HG03103 (cell line): ENCODE data around the gene CPTP.

Source experiments
- ATAC-seq: cut with Tn5 transposase; IDR thresholded peaks from one replicate; pipeline ENCODE4 v1.9.1; 2021; ENCODE audit warnings: low read depth; ENCODE audit not compliant: unreplicated experiment

The CPTP gene

DNA sequence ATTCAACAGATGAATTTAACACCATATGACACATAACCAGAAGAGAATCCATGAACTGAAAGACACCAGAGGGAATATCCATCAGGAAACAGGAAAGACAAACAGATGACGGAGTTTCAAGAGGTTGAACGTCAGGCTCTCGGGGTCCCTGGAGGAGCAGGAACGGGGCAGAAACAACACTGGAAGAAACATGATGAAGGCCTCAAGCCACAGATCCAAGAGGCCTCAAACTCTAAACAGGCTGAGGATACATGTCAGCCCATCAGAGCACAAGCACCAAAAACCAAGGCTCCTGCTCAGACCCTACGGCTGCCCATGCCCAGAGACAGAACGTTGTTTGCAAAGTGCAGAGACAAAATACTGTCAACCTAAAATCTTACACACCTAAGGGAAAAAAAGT, 7.2 kb upstream of the CPTP start:
- ATAC-seq = no peak

DNA sequence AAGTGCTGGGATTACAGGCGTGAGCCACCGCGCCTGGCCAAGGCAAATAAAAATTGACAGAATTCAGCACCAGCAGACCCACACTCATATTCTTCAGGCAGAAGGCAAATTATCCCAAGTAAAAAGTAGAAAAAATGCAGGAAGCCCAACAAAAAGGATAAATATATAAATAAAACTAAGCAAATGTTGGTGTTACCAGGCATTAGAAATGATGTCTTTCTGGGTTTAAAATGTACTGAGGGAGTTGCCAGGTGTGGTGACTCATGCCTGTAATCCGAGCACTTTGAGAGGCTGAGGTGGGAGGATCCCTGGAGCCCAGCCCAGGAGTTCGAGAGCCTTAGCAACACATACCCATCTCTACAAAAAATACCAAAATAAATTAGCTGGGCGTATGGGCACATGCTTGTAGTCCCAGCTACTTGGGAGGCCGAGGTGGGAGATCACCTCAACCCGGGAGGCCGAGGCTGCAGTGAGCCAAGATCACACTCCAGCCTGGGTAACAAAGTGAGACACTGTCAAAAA, 6.4 kb upstream of the CPTP start:
- no peak for ATAC-seq

DNA sequence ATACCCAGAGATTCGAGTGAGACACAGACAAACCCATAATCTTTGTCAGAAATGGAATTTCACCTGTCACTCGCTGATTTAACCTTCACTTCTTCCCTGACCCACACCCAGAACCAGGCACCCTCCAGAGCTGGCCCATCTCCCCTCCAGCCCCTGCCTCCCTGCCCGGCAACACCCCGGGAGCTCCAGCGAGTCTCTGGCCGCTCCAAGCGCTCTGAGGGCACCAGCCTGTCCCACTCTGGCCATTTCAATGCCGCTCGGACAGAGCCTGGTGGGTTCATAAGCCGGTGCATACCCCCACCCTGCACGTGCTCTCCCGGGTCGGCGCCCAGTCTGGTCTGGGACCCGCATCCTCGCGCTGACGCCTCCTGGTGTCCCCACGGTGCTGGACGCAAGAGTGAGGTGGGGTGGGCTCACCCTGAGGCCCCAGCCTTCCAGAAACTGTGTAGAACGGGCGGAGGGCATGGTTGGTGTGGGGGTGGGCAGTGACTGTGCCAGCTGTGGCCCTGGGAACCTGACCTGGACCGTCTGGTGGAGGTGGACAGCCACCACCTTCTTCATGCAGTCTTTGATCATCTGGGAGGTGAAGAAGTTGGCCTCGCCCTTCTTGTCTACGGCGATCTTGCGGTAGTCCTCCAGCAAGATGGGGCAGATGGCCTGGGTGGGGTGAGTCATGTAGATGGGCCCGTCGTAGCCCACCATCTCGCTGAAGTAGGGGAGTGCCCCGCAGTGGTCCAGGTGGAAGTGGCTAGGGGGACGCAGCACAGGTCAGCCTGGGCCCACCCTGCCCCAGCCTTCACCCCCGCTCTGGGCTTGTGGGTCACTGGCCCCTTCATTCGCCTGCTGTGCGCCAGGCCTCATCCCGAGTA, 5.6 kb upstream of the CPTP start:
- ATAC-seq = no peak

DNA sequence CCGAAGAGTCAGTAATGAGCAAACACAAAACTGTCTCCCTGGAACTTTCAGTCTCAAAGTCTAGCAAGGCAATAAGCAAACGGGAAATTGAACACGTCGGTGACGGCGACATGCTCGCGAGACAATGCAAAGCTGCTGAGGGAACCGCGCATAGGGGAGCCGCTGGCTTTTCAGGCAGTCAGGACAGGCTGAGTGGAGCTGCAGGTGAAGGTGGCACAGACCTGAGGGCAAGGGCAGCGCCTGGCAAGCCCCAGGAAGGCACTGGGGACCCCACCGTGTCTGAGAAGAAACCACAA, 5.0 kb upstream of the CPTP start:
- ATAC-seq = no peak

DNA sequence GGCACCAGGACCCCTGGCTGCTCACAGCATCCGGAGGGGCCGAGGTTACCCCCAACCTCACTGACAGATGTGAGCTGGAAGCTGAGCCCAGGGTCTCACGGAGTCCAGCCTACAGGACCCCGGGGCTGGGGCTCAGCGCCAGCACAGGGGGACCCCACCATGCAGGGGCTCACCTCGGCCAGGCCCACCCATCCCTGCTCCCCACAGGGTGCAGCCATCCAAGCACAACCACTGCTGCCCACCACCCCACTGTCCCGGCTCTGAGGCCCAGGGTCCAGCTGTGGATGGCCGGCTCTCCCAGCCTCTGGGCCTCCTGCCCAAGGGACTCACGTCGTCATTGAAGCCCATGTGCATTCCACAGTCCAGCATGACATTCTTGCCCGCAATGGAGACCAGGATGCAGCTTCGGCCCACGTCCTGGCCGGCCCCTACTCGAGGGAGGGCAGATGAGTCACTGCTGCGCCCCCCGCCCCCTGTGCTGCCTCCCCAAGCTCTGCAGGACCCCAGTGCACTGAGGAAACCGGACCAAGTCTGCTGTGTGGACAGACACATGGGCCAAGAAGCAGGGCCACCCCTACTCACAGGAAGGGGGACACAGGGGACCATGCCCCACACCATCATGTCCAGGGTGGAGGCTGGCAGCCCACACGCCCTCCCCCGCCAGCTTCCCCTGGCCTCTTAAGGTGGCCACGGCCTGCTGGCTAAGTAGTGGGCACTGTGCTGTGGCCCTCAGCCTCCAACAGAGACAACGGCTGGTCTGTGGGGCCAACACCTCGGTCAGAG, 3.7 kb upstream of the CPTP start:
- ATAC-seq = no peak

DNA sequence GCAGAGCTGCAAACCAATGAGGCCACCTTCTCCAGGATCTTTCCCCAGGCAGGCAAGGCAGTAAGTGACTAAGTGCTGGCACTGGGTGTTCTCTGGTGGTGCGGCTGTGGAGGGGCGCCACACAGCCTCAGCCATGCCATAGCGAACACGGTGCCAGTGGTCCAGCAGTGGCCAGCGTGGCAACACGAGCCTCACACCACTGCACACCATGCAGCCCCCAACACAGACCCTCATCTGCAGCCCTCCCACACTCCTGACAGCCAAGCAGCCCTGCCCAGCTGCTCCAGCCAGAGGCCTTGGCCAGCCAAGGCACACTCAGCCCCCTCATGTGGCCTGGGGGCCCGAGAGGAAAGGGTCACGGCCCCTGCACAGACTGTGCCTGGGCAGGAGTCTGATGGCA, 3.1 kb upstream of the CPTP start:
- no peak for ATAC-seq

DNA sequence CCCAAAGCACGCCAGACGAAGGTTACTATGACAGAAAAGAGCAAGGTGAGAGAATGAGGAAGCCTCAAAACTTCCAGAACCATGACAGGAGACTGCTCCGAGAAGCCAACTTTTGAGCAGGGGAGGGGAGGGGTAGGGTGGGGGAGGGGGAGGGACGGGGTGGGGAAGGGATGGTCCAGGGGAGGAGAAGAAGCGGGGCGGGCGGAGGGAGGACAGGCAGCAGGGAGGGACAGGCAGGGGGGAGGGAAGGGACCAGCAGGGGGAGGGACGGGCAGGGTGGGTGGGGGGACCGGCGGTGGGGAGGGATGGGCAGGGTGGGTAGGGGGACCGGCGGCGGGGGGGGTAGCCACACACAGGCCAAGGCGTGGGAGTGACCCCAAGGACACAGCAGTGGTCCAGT, 2.2 kb upstream of the CPTP start:
- ATAC-seq = no peak

DNA sequence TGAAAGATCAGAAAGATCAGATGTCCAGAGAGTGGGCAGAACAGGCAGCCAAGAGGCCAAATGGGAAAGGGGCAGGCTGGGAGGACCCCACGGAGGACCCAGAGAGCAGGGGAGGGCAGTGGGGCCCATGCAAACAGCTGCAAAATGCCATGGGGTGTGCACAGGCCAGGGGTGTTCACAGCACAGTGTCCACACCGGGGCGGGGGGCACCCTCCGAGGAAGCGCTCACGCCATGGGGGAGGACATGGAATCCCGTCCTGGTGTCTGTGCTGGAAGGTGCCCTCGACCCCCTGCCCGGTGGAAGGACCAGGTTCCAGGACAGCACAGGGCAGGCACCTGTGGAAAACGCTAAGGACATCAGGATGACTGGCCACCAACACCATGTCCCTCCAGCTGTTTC, 1.6 kb upstream of the CPTP start:
- no peak for ATAC-seq

DNA sequence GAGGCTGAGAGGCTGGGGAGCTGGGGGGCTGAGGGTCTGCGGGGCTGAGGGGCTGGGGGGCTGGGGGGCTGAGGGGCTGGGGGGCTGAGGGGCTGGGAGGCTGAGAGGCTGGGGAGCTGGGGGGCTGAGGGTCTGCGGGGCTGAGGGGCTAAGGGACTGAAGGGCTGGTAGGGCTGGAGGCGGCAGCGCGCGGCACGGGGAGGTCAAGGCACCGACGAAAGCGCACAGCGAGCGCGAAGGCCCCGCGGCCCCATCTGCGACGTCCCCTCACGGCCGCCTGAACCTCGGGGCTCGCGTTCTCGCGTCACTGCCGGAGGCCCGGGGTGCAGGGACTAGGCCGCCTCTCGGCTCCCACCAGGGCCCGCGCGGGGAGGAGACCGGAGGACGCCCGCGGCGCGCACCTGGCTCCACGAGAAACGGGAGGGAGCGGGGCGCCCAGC, 498 bp upstream of the CPTP start:
- ATAC-seq = peak; percentile 27

DNA sequence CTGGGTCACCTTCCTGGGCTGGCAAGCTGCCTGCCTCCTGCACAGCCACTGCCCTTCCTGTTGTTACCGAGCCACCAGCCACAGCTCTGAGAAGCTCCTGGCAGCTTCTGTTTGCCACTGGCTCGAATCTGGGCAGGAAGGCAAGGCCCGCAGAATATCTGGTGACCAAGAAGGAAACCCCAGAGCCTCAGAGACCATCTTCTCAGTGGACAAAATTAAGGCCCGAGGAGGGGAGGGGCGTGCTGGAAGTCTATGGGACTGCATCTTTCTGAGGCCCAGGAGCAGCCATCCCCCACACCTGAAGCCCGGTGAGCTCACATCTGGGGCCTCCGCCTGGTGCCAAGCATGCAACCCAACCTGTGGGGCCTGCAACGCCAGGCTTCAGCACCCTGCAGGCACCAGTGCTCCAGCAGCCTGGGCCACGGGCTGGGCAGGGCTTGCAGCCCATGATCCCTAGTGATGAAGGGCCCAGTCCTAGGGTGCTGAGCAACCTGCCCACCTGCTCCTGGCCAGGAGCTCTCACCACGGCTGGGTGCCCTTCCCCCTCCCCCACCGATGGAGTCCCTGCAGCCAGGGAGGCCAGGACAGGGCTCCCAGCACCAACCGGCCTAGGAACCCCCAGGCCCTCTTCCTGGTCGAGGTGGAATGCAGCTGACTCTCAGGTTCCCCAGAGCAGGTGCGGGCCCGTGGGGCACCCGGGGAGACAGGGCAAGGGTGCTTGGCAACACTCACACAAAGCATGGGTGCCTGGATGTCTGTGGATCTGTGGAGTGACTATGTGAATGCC, 879 bp downstream of the CPTP start:
- ATAC-seq = no peak

DNA sequence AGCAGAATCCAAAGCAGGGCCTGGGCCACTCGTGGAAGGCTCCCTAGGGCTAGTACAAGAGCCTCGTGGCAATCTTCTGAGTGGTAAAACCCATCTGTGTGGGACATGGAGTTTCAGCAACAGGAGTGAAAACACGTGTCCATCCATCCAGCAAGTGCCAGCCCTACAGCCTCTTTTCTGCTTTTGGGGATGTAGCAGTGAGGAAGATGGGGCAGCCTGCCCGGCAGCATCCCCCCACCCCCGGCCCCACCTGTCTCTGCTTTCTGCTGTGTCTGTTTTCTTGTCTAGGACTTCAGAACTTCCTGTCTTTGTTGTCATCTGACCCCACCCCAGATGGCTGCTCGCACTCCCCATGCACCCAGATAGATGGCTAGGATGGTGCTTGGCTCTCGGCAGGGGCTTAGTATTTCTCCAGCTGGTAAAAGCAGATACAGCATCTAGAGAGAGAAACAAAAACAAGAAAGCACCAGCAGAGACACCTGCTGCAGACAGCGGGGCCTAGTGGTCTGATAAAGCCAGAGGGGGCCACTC, 1.5 kb downstream of the CPTP start:
- ATAC-seq = no peak

DNA sequence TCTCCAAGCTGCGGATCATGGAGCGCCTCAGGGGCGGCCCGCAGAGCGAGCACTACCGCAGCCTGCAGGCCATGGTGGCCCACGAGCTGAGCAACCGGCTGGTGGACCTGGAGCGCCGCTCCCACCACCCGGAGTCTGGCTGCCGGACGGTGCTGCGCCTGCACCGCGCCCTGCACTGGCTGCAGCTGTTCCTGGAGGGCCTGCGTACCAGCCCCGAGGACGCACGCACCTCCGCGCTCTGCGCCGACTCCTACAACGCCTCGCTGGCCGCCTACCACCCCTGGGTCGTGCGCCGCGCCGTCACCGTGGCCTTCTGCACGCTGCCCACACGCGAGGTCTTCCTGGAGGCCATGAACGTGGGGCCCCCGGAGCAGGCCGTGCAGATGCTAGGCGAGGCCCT, 2.7 kb downstream of the CPTP start:
- ATAC-seq = no peak

DNA sequence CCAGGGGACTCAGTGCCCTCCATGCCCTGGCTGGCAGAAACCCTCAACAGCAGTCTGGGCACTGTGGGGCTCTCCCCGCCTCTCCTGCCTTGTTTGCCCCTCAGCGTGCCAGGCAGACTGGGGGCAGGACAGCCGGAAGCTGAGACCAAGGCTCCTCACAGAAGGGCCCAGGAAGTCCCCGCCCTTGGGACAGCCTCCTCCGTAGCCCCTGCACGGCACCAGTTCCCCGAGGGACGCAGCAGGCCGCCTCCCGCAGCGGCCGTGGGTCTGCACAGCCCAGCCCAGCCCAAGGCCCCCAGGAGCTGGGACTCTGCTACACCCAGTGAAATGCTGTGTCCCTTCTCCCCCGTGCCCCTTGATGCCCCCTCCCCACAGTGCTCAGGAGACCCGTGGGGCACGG, 3.7 kb downstream of the CPTP start:
- no peak for ATAC-seq

DNA sequence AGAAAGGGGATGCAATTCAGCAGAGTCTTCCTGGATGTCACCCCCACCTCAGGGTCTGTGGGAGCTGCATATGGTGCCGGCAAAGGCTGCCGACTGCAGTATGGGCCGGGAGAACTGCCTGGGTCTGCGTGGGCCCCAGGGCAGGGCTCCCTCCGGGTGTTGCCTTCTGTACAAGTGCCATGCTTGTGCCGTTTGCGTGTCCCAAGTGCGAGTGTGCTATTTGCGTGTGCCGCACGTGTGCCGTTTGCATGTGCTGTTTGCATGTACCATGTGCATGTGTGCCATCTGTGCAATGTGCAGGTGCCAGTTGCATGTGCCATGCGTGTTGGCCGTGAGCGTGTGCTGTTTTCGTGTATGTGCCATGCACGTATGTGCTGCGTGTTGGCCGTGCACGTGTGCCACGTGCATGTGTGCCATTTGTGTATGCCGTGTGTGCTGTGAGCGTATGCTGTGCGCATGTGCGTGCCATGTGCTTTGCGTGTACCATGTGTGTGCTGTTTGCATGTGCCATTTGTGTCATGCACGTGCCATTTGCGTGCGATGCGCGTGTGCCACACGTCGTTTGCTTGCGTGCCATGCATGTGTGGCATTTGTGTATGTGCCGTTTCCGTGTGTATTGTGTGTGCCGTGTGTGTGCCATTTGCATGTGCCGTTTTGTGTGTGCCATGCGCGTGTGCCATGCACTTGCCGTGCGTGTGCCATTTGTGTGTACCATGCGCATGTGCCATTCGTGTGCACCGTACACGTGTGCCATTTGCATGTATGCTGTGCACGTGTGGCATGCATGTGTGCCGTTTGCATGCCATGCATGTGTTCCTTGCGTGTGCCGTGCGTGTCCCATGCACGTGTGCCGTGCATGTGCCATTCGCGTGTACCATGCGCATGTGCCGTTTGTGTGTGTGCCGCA, 5.0 kb downstream of the CPTP start:
- no peak for ATAC-seq

DNA sequence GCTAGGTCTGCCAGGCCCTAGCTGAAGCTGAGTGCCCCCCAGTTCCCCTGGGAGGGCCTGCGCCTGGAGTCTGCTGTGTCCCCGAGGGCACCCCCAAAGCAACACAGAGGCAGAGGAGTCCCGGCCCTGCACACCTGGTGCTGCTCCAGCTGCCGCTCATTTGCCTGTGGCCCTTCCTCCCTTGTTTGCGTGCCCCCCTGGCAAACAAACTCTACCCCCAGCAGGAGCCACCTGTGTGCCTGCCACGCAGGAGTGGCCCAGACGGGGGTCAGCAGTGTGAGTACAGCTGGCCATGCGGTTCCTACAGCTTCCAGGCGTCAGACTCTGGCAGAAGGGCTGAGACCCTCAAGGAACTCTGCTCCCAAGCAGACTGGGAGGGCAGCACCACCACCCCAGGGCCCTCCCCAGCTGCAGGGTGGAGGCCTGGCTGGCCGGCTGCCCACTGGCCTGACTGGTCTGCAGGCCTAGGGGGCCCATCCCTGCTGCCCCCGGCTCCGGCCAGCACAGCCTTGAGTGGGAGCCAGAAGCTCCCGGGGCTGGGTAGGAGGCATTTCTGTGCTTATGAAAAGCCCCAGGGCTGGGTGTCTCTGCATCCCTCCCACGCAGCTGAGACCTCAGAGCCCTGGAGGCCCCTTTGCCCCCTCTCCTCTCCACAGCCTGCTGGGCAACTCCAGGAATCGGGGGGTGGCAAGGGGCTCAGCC, 5.9 kb downstream of the CPTP start:
- no peak for ATAC-seq

DNA sequence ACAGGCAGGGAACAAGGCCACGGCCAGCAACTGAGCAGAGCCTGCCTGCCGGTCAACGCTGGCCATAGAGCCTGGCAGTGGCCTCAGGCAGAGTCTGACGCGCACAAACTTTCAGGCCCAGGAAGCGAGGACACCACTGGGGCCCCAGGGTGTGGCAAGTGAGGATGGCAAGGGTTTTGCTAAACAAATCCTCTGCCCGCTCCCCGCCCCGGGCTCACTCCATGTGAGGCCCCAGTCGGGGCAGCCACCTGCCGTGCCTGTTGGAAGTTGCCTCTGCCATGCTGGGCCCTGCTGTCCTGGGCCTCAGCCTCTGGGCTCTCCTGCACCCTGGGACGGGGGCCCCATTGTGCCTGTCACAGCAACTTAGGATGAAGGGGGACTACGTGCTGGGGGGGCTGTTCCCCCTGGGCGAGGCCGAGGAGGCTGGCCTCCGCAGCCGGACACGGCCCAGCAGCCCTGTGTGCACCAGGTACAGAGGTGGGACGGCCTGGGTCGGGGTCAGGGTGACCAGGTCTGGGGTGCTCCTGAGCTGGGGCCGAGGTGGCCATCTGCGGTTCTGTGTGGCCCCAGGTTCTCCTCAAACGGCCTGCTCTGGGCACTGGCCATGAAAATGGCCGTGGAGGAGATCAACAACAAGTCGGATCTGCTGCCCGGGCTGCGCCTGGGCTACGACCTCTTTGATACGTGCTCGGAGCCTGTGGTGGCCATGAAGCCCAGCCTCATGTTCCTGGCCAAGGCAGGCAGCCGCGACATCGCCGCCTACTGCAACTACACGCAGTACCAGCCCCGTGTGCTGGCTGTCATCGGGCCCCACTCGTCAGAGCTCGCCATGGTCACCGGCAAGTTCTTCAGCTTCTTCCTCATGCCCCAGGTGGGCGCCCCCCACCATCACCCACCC, 6.7 kb downstream of the CPTP start, which contains the start of gene TAS1R3:
TAS1R3 (plus strand) TSS at position 213 of the 898 bp plus-strand sequence; CDS start at position 279, 66 bp downstream.
- no peak for ATAC-seq

DNA sequence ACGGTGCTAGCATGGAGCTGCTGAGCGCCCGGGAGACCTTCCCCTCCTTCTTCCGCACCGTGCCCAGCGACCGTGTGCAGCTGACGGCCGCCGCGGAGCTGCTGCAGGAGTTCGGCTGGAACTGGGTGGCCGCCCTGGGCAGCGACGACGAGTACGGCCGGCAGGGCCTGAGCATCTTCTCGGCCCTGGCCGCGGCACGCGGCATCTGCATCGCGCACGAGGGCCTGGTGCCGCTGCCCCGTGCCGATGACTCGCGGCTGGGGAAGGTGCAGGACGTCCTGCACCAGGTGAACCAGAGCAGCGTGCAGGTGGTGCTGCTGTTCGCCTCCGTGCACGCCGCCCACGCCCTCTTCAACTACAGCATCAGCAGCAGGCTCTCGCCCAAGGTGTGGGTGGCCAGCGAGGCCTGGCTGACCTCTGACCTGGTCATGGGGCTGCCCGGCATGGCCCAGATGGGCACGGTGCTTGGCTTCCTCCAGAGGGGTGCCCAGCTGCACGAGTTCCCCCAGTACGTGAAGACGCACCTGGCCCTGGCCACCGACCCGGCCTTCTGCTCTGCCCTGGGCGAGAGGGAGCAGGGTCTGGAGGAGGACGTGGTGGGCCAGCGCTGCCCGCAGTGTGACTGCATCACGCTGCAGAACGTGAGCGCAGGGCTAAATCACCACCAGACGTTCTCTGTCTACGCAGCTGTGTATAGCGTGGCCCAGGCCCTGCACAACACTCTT, 7.6 kb downstream of the CPTP start:
- ATAC-seq = no peak
